Measurements from ENCODE around the gene NRP2. TPM values are rescaled to one million over a fixed set of nuclear protein-coding genes. Genes with fewer than 3 reads are reported as not detected.

The NRP2 gene, protein sequence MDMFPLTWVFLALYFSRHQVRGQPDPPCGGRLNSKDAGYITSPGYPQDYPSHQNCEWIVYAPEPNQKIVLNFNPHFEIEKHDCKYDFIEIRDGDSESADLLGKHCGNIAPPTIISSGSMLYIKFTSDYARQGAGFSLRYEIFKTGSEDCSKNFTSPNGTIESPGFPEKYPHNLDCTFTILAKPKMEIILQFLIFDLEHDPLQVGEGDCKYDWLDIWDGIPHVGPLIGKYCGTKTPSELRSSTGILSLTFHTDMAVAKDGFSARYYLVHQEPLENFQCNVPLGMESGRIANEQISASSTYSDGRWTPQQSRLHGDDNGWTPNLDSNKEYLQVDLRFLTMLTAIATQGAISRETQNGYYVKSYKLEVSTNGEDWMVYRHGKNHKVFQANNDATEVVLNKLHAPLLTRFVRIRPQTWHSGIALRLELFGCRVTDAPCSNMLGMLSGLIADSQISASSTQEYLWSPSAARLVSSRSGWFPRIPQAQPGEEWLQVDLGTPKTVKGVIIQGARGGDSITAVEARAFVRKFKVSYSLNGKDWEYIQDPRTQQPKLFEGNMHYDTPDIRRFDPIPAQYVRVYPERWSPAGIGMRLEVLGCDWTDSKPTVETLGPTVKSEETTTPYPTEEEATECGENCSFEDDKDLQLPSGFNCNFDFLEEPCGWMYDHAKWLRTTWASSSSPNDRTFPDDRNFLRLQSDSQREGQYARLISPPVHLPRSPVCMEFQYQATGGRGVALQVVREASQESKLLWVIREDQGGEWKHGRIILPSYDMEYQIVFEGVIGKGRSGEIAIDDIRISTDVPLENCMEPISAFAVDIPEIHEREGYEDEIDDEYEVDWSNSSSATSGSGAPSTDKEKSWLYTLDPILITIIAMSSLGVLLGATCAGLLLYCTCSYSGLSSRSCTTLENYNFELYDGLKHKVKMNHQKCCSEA
- total RNA-seq = 100 to 1,000 TPM; 195 to 440 (median 314) TPM

DNA sequence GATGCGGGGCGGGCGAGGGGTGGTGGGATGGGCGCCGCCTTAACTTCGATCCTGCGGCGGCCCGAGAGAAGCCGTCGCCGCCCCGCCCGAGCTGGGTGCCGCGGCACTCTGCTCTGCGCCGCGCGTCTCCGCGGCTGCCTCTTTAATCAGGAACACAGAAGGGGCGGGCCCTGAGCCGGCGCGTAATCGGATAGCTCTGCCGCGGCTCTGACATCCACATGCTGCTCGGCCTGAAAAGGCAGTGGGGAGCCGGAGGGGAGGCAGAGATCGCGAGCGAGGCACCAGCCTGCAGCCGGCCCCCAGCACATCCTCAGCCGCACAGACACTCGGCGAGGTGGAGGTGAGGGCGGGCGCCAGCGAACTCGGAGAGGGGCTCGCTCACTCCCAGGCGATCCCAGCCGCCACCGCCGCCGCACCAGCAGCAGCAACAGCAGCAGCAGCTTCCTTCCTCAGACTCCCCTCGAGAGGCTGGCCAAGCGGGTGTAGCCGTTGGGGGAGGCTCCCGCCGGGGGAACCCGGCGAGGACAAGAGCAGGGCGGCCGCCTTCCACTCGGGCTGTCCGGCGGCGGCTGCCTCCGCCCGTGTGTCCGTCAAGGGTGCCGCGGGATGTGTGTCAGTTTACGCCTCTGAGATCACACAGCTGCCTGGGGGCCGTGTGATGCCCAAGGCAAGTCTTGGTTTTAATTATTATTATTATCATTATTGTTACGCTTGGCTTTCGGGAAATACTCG is at the start of gene NRP2:
Gene NRP2 (plus strand): TSS at position 263 of the 732 bp plus-strand sequence. CDS start 790 bp downstream, outside the sequence.
- peaks cover 34 to 46% (median 39%) of the 10 kb centered on the region in 4 donors for H3K4me1 ChIP-seq

DNA sequence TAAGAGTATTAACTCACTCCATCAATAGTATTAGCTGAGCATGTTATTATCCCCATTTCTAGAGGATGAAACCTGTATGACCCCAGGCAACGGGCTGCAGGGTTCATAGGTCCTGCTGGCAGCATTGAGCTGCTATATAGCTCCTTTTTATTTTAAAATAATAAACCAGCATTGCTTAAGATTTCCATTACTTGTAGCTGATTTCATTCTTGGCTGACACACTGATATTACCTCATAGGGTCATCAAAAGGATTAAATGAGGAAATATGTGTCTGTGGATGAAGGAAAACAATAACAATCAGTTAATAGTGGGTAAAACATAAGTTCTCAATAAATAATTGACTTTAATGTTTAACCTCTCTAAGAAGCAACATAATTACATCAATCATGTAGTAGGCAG is 48.3 kb upstream of the NRP2 start:
- WGBS = 56% methylated on average over 1 of the region's 1 CpG
- DNase-seq (ENCODE audit: extremely low spot score) = no peak
- intact Hi-C loops (cut with DNase I) = no loop called here
- H3K4me1 ChIP-seq = peaks cover 0 to 4% (median 0%) of the 10 kb centered on the region in 4 donors
- H3K27me3 ChIP-seq = no peaks in the 10 kb centered on the region
- TF ChIP-seq POLR2AphosphoS5 (IDR thresholded peaks at IDR 0.05) (no peak), EP300 (IDR thresholded peaks at IDR 0.05) (no peak), POLR2A (IDR thresholded peaks at IDR 0.05; ENCODE audit: low read depth) (no peak)
- TF ChIP-seq, protein P1, sequence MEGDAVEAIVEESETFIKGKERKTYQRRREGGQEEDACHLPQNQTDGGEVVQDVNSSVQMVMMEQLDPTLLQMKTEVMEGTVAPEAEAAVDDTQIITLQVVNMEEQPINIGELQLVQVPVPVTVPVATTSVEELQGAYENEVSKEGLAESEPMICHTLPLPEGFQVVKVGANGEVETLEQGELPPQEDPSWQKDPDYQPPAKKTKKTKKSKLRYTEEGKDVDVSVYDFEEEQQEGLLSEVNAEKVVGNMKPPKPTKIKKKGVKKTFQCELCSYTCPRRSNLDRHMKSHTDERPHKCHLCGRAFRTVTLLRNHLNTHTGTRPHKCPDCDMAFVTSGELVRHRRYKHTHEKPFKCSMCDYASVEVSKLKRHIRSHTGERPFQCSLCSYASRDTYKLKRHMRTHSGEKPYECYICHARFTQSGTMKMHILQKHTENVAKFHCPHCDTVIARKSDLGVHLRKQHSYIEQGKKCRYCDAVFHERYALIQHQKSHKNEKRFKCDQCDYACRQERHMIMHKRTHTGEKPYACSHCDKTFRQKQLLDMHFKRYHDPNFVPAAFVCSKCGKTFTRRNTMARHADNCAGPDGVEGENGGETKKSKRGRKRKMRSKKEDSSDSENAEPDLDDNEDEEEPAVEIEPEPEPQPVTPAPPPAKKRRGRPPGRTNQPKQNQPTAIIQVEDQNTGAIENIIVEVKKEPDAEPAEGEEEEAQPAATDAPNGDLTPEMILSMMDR (IDR thresholded peaks at IDR 0.05) = no peak
- H3K27ac ChIP-seq (replicated peaks in 1 of 4) = no peak overlapping the region
- no peaks in the 10 kb centered on the region for H3K36me3 ChIP-seq
- no peaks in the 10 kb centered on the region for H3K9me3 ChIP-seq
- no peak overlapping the region for H3K4me3 ChIP-seq

More for the DNA sequence above, at the start of gene NRP2:
- intact Hi-C loops (cut with DNase I) = loop anchor here (5.0 kb wide), 1 partner anchor 80 kb away; no protein-coding TSS in a partner anchor
- peak; percentile 97 for DNase-seq (ENCODE audit: extremely low spot score)
- peak within 1 kb of the TSS; percentile 76 to 95 (median 80) for H3K4me3 ChIP-seq
- H3K27me3 ChIP-seq = no peaks in the 10 kb centered on the region
- peak within 1 kb of the TSS; percentile 92 to 98 (median 96) for H3K27ac ChIP-seq (replicated peaks in 1 of 4)
- no peaks in the 10 kb centered on the region for H3K9me3 ChIP-seq
- H3K36me3 ChIP-seq = peaks cover 0 to 7% (median 2%) of the 10 kb centered on the region in 4 donors
- WGBS = 1% methylated on average over 7 of the region's 71 CpGs
- TF ChIP-seq EP300 (IDR thresholded peaks at IDR 0.05) (no peak), POLR2A (IDR thresholded peaks at IDR 0.05; ENCODE audit: low read depth) (peak; percentile 91), POLR2AphosphoS5 (IDR thresholded peaks at IDR 0.05) (peak; percentile 99 to 100)
- TF ChIP-seq, protein P1 (IDR thresholded peaks at IDR 0.05) = no peak

DNA sequence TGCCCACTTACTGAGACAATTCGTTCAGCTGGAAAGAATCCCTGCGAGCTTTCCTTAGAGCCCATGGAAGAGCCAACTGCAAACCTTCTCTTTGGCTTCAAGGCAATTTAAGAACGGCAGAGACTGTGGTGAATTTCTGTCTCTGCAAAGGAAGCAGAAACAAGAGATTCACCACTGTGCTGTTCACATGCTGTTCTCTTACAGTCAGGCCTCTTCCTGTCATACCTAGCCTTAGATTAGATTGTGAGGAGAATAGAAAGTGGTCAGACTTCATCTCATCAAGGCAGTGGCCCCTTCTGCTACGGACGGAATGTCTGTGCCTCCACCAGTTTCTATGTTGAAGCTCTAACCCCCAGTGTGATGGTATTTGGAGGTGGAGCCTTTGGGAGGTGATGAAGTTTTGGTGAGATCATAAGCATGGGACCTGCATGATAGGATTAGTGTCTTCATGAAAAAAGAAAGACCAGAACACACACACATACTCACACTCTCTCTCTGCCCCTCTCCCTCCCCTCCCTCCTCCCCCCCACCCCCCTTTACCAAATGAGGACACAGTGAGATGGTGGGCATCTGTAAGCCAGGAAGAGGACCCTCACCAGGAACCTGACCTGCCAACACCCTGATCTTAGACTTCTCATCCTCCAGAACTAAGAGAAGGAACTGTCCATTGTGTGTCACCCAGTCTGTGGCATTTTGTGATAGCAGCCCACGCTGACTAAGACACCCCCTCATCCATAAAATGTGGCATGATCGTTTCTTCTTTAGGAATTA is 45.6 kb upstream of the NRP2 start:
- DNase-seq (ENCODE audit: extremely low spot score) = no peak
- whole genome bisulfite sequencing = 75% methylated on average over 7 of the region's 7 CpGs
- intact Hi-C loops (cut with DNase I) = no loop called here

More for the DNA sequence above, 45.6 kb upstream of the NRP2 start:
- H3K27me3 ChIP-seq = no peaks in the 10 kb centered on the region
- no peak overlapping the region for H3K27ac ChIP-seq (replicated peaks in 1 of 4)
- H3K4me1 ChIP-seq = peaks cover 0 to 4% (median 0%) of the 10 kb centered on the region in 4 donors
- no peak overlapping the region for H3K4me3 ChIP-seq
- H3K9me3 ChIP-seq = peaks cover 0 to 10% (median 0%) of the 10 kb centered on the region in 4 donors
- TF ChIP-seq POLR2AphosphoS5 (IDR thresholded peaks at IDR 0.05) (no peak), EP300 (IDR thresholded peaks at IDR 0.05) (no peak), POLR2A (IDR thresholded peaks at IDR 0.05; ENCODE audit: low read depth) (no peak)
- TF ChIP-seq, protein P1 (IDR thresholded peaks at IDR 0.05) = no peak
- no peaks in the 10 kb centered on the region for H3K36me3 ChIP-seq

All from esophagus muscularis mucosa (tissue), 4 donors.